K562 treated with DMSO at 1 percent for 24 hours (cell line): Measurements from ENCODE around the gene SLC6A13. TPM values are rescaled to one million over a fixed set of nuclear protein-coding genes. Genes with fewer than 3 reads are reported as not detected.

Experiments used
- total RNA-seq: library from RNA; unstranded; fragments of 300-600 nt; gene quantifications from 2 replicates; pipeline ENCODE4 v1.2.3, GENCODE V29; 2022; ENCODE audit warnings: low read depth; ENCODE audit not compliant: insufficient read depth

SLC6A13 gene
- 0.74 TPM in 1 of 2 replicates, not detected in the other for total RNA-seq

DNA sequence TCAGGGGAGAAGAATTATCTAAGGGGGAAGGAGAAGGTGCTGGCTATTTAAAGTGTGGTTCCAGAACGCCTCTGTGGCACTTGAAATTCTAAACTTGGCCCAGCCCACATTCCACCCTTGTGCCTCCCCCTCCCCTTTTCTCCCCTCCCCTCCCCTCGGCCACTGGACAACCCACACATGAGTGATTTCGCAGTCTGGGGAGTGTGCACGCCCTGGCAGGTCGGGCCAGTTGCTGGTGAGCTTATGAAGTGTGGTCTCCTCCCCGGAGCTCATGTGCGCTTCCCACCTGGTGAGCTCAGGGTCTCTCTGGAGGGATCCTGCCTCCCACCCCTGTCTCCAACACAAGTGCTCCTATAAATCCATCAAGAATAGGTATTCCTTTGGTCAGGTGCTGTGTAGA lies at the start of gene SLC6A13:
Gene SLC6A13 (minus strand): TSS at position 20 of the 400 bp plus-strand sequence. CDS start 2,784 bp downstream, outside the sequence.

GRCh38 chr12:214003-214741 lies 48.5 kb downstream of the SLC6A13 start, which contains the start of gene SLC6A12:
Gene SLC6A12 (minus strand): TSS chr12:214157. CDS start chr12:209986, 4,171 bp downstream.

Other genes with a start within 250 kb of the SLC6A13 start
- 0.13 and 0.17 TPM in 2 replicates for gene IQSEC3, start 196.1 kb downstream of the SLC6A13 start, total RNA-seq
- 0.13 TPM in 1 of 2 replicates, not detected in the other for gene SLC6A12, start 48.7 kb downstream of the SLC6A13 start, total RNA-seq
- 13.6 and 15.7 TPM in 2 replicates for gene KDM5A, start 126.5 kb upstream of the SLC6A13 start, total RNA-seq
- gene CCDC77, start 138.8 kb upstream of the SLC6A13 start, total RNA-seq, result 14.7 and 15.1 TPM in 2 replicates
- 0.21 TPM in 1 of 2 replicates, not detected in the other for gene B4GALNT3, start 197.1 kb upstream of the SLC6A13 start, total RNA-seq